Smooth muscle cell (in vitro differentiated cells): Measurements from ENCODE around the gene SMURF2. TPM values are rescaled to one million over a fixed set of nuclear protein-coding genes. Genes with fewer than 3 reads are reported as not detected.

Source experiments
- DNase-seq: peaks from one replicate; lab custom pipeline; 2025; ENCODE audit not compliant: unreplicated experiment; lab: John Stamatoyannopoulos, UW
- H2AFZ ChIP-seq: fragments of 200-600 bp; sonication (generic); 2 replicates; pipeline ENCODE4 v1.6.0; 2016; ENCODE audit warnings: antibody characterized with exemption, low read depth, mild to moderate bottlenecking
- H3F3A ChIP-seq: fragments of 200-600 bp; sonication (generic); 2 replicates; pipeline ENCODE4 v1.6.0; 2017; ENCODE audit warnings: antibody characterized with exemption, low read depth
- H3K27ac ChIP-seq: fragments of 200-600 bp; sonication (generic); 2 replicates; pipeline ENCODE4 v1.5.1; 2016; ENCODE audit warnings: low read depth, mild to moderate bottlenecking
- H3K27me3 ChIP-seq: fragments of 200-600 bp; sonication (generic); 2 replicates; pipeline ENCODE4 v1.6.1; 2016; ENCODE audit warnings: low read depth, mild to moderate bottlenecking
- H3K36me3 ChIP-seq: fragments of 200-600 bp; sonication (generic); 2 replicates; pipeline ENCODE4 v1.5.1; 2016; ENCODE audit warnings: low read depth
- H3K4me1 ChIP-seq: fragments of 200-600 bp; sonication (generic); 2 replicates; pipeline ENCODE4 v1.5.1; 2016; ENCODE audit warnings: low read depth
- H3K4me2 ChIP-seq: fragments of 200-600 bp; sonication (generic); 2 replicates; pipeline ENCODE4 v1.6.0; 2016; ENCODE audit warnings: mild to moderate bottlenecking
- H3K4me3 ChIP-seq: fragments of 200-600 bp; sonication (generic); 2 replicates; pipeline ENCODE4 v1.5.1; 2016; ENCODE audit warnings: mild to moderate bottlenecking
- H3K79me2 ChIP-seq: fragments of 200-600 bp; sonication (generic); 2 replicates; pipeline ENCODE4 v1.6.0; 2016; ENCODE audit warnings: low read depth, mild to moderate bottlenecking
- H3K9ac ChIP-seq: fragments of 200-600 bp; sonication (generic); 2 replicates; pipeline ENCODE4 v1.6.0; 2016; ENCODE audit warnings: low read depth
- H3K9me3 ChIP-seq: fragments of 200-600 bp; sonication (generic); replicated peaks from 2 replicates; pipeline ENCODE4 v1.5.1; 2016; ENCODE audit warnings: low read depth
- H4K20me1 ChIP-seq: fragments of 200-600 bp; sonication (generic); 2 replicates; pipeline ENCODE4 v1.6.0; 2016; ENCODE audit warnings: low read depth
- WGBS: methylation state at CpG from one replicate; pipeline ENCODE4 v1.1.7; 2016; ENCODE audit warnings: low lambda C conversion rate; 5-methylcytosine and 5-hydroxymethylcytosine counted together
- polyA plus RNA-seq: library from polyadenylated mRNA; unstranded; fragments of >200 nt; fragmentation: Nextera tagmentation; extraction: Ambion mirVana; gene quantifications from 2 replicates; pipeline ENCODE4 v1.2.1, GENCODE V29; 2016
- total RNA-seq: library from RNA; depleted of rRNA; stranded (reverse); fragments of >200 nt; gene quantifications from 2 replicates; pipeline ENCODE4 v1.2.3, GENCODE V29; 2014
- TF ChIP-seq, protein P1 (sequence below): fragments of 200-600 bp; sonication (generic); IDR thresholded peaks from 2 replicates; pipeline ENCODE4 v1.5.1; 2017; ENCODE audit warnings: borderline replicate concordance, mild to moderate bottlenecking, antibody characterized with exemption; ENCODE audit not compliant: insufficient read depth, poor library complexity, severe bottlenecking

Gene SMURF2
- total and polyA plus RNA-seq, 2 experiments from 2014 or later, result 38.9 to 91.2 TPM

DNA sequence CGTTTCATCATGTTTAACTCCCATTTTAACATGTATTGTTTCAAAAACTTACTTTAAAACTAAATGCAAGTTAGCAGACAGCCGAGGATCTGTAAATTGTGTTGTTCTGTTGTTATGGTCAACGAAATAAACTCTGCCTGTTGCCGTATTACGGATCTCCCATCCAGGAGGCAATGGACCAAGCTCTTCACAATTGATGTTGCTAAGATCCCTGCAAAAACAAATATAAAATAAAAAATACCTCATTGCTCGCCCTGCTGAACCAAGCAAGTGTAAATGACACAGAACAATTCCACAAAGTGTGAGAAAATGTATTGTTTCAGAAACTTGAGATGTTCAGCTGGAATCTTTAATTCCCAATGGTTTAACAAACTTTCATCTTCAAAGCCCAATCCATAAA is 90.4 kb downstream of the SMURF2 start:
- Histone ChIP-seq H3K4me2 (no peak overlapping the region), H3K79me2 (peaks cover 35% of the 10 kb centered on the region), H3K4me1 (no peaks in the 10 kb centered on the region), H3F3A (peaks cover 6% of the 10 kb centered on the region), H3K27me3 (no peaks in the 10 kb centered on the region), H3K9ac (no peak overlapping the region), H3K36me3 (peaks cover 13% of the 10 kb centered on the region), H4K20me1 (peaks cover 52% of the 10 kb centered on the region), H2AFZ (no peak overlapping the region), H3K27ac (peak overlapping the region; percentile 58), H3K4me3 (no peak overlapping the region), H3K9me3 (no peaks in the 10 kb centered on the region)
- DNase-seq, result no peak
- TF ChIP-seq, protein P1, sequence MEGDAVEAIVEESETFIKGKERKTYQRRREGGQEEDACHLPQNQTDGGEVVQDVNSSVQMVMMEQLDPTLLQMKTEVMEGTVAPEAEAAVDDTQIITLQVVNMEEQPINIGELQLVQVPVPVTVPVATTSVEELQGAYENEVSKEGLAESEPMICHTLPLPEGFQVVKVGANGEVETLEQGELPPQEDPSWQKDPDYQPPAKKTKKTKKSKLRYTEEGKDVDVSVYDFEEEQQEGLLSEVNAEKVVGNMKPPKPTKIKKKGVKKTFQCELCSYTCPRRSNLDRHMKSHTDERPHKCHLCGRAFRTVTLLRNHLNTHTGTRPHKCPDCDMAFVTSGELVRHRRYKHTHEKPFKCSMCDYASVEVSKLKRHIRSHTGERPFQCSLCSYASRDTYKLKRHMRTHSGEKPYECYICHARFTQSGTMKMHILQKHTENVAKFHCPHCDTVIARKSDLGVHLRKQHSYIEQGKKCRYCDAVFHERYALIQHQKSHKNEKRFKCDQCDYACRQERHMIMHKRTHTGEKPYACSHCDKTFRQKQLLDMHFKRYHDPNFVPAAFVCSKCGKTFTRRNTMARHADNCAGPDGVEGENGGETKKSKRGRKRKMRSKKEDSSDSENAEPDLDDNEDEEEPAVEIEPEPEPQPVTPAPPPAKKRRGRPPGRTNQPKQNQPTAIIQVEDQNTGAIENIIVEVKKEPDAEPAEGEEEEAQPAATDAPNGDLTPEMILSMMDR, result no peak
- 96% methylated on average over 6 of the region's 6 CpGs for WGBS

DNA sequence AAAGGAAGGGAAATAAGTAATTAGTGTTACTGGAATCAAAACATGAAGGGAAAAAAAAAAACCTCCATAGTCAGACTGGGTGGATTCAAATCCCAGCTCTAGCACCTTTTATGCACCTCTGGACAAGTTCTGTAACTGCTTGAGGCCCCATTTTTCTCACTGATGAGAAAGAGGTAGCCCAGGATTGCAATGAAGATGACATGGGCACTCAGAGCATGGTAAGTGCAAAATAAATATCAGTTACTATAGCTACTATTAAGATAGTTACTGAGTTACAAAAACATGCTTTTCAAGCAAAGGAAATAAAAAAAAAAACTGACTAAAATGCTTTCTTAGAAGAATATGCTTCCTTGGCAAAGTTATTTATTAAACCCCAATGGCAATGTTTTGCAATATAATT is 96.5 kb downstream of the SMURF2 start:
- Histone ChIP-seq H3K9ac (no peak overlapping the region), H3K27me3 (no peaks in the 10 kb centered on the region), H3K9me3 (no peaks in the 10 kb centered on the region), H2AFZ (no peak overlapping the region), H4K20me1 (peaks cover 63% of the 10 kb centered on the region), H3K27ac (peak overlapping the region; percentile 31), H3K4me3 (no peak overlapping the region), H3K36me3 (peaks cover 26% of the 10 kb centered on the region), H3F3A (peaks cover 5% of the 10 kb centered on the region), H3K79me2 (peaks cover 41% of the 10 kb centered on the region), H3K4me2 (no peak overlapping the region), H3K4me1 (no peaks in the 10 kb centered on the region)
- TF ChIP-seq, protein P1, result no peak
- no peak for DNase-seq

DNA sequence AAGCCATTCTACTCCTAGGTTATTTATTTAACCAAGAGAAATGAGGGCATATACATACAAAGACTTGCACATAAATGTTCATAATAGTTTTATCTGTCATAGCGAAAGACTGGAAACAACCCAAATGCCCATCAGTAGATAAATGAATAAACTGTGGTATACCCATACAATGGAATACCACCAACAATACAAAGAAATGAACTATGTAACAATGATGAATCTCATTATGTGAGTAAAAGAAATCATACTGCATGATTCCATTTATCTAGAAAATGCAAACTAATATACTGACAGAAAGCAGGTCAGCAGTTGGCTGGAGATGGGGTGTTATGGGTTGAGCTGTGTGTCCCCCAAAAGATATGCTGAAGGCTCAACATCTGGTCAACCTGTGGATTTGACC is 98.0 kb downstream of the SMURF2 start:
- peaks cover 5% of the 10 kb centered on the region for H3F3A ChIP-seq
- 98% methylated on average over 1 of the region's 1 CpG for WGBS
- H3K9ac ChIP-seq, result no peak overlapping the region
- no peak for DNase-seq
- H3K79me2 ChIP-seq, result peaks cover 41% of the 10 kb centered on the region
- peaks cover 58% of the 10 kb centered on the region for H4K20me1 ChIP-seq
- H2AFZ ChIP-seq, result no peak overlapping the region
- TF ChIP-seq, protein P1, result no peak
- no peak overlapping the region for H3K4me3 ChIP-seq
- H3K36me3 ChIP-seq, result peaks cover 30% of the 10 kb centered on the region
- H3K4me1 ChIP-seq, result no peaks in the 10 kb centered on the region
- H3K27ac ChIP-seq, result peak overlapping the region; percentile 31
- H3K27me3 ChIP-seq, result no peaks in the 10 kb centered on the region
- no peak overlapping the region for H3K4me2 ChIP-seq
- H3K9me3 ChIP-seq, result no peaks in the 10 kb centered on the region

DNA sequence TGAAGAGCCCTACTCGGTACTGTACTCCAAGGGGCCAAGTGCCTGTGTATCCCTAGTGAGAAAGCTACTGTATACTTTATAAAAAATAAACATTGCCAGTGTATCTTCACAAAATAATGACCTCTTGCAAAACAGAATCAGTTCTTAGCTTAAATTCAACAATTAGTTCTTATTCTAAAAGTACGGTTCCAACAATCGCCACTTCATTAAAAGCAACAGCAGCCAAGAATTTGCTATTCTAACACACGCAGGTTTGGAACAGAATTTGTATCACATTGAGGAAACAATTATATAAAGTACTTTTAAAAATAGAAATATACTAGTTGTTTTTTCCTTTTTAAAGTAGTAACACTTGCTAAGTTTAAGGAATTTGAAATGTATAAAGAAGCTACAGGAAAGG is 106.8 kb downstream of the SMURF2 start:
- no peak for DNase-seq
- Histone ChIP-seq H3F3A (peaks cover 13% of the 10 kb centered on the region), H4K20me1 (peaks cover 34% of the 10 kb centered on the region), H3K9me3 (no peaks in the 10 kb centered on the region), H3K79me2 (peaks cover 14% of the 10 kb centered on the region), H3K4me2 (no peak overlapping the region), H3K27me3 (no peaks in the 10 kb centered on the region), H3K36me3 (peaks cover 26% of the 10 kb centered on the region), H3K4me3 (no peak overlapping the region), H3K4me1 (no peaks in the 10 kb centered on the region), H3K9ac (no peak overlapping the region), H3K27ac (peak overlapping the region; percentile 5), H2AFZ (no peak overlapping the region)
- WGBS, result 100% methylated on average over 4 of the region's 4 CpGs
- TF ChIP-seq, protein P1, result no peak
